Endothelial cell of umbilical vein (primary cell): ENCODE results near the gene SRGN. TPM values are rescaled to one million over a fixed set of nuclear protein-coding genes. Genes with fewer than 3 reads are reported as not detected.

ENCODE experiments used
- BruUV-seq: library from RNA; stranded (reverse); fragments of 400-500 nt; replicated peaks from 2 replicates; lab custom pipeline; 2021; lab: Mats Ljungman, UMichigan
- CTCF ChIA-PET: fragments of 300-600, 350-600 bp; sonication (Branson Sonifier 250); formaldehyde crosslinking; loops from one replicate; lab custom pipeline; 2021; ENCODE audit warnings: antibody characterized with exemption, inconsistent platforms; lab: Charles Lee
- POLR2A ChIA-PET: fragments of 300-600, 350-600 bp; sonication (Branson Sonifier 250); formaldehyde crosslinking; loops from one replicate; lab custom pipeline; 2021; ENCODE audit warnings: antibody characterized with exemption, inconsistent platforms; lab: Charles Lee
- DNase-seq: peaks from one replicate; pipeline ENCODE4 v3.0.0-alpha.2; 2011; ENCODE audit warnings: low read depth, low spot score
- FAIRE-seq: peaks from 2 replicates; lab custom pipeline; 2011; peaks lifted over from hg19 to GRCh38; lab: Jason Lieb, UNC
- H2AFZ ChIP-seq: 2 replicates; pipeline ENCODE4 v1.6.0; 2012; ENCODE audit warnings: low read depth, low read length, control low read depth, inconsistent platforms
- H3K27ac ChIP-seq: 2 replicates; pipeline ENCODE4 v1.5.1; 2011; ENCODE audit warnings: low read depth, mild to moderate bottlenecking, control low read depth, low read length, moderate library complexity; ENCODE audit not compliant: insufficient read depth
- H3K27me3 ChIP-seq, 2 experiments: 2 replicates each; pipeline versions ENCODE4 v1.6.0 to v1.6.1; 2011; ENCODE audit warnings: low read length in 2 of 2, mixed read lengths in 1 of 2; ENCODE audit not compliant: control insufficient read depth in 2 of 2, insufficient read depth in 2 of 2
- H3K36me3 ChIP-seq, 2 experiments: 2 replicates in 1 of 2; 3 replicates in 1 of 2; pipeline ENCODE4 v1.5.1; 2011; ENCODE audit warnings: low read length in 2 of 2, mild to moderate bottlenecking in 1 of 2, moderate library complexity in 1 of 2; ENCODE audit not compliant: control insufficient read depth in 2 of 2, insufficient read depth in 2 of 2; ENCODE audit errors: extremely low read depth in 1 of 2
- H3K4me1 ChIP-seq: 3 replicates; pipeline ENCODE4 v1.5.1; 2011; ENCODE audit warnings: mild to moderate bottlenecking, low read length; ENCODE audit not compliant: control insufficient read depth, insufficient read depth; ENCODE audit errors: extremely low read depth
- H3K4me2 ChIP-seq: 2 replicates; pipeline ENCODE4 v1.6.1; 2011; ENCODE audit warnings: low read length, control low read depth, mixed read lengths; ENCODE audit not compliant: insufficient read depth
- H3K4me3 ChIP-seq, 3 experiments: fragments of 200-600 bp in 1 of 3; sonication (generic), shearing (Covaris generic) in 1 of 3; replicated peaks in 1 of 3; 2 replicates each; pipeline ENCODE4 v1.5.1; 2011 to 2016; ENCODE audit warnings: control low read depth in 3 of 3, low read length in 3 of 3, mild to moderate bottlenecking in 2 of 3, inconsistent platforms in 1 of 3, low read depth in 1 of 3, moderate library complexity in 1 of 3; ENCODE audit not compliant: insufficient read depth in 1 of 3
- H3K79me2 ChIP-seq: 2 replicates; pipeline ENCODE4 v1.6.0; 2012; ENCODE audit warnings: low read length, inconsistent platforms; ENCODE audit not compliant: control insufficient read depth, insufficient read depth
- H3K9ac ChIP-seq: replicated peaks from 2 replicates; pipeline ENCODE3; 2011; ENCODE audit warnings: low read length, control low read depth; ENCODE audit not compliant: insufficient read depth; ENCODE audit errors: extremely low read depth
- H3K9me1 ChIP-seq: replicated peaks from 3 replicates; pipeline ENCODE4 v1.6.0; 2011; ENCODE audit warnings: mild to moderate bottlenecking, low read length; ENCODE audit not compliant: control insufficient read depth, insufficient read depth; ENCODE audit errors: extremely low read depth
- H3K9me3 ChIP-seq: replicated peaks from 2 replicates; pipeline ENCODE4 v1.5.1; 2012; ENCODE audit warnings: low read length, inconsistent platforms; ENCODE audit not compliant: control insufficient read depth, insufficient read depth
- H4K20me1 ChIP-seq: replicated peaks from 2 replicates; pipeline ENCODE3; 2011; ENCODE audit warnings: mild to moderate bottlenecking, low read length; ENCODE audit not compliant: control insufficient read depth, insufficient read depth; ENCODE audit errors: extremely low read depth
- CTCF ChIP-seq, 2 donors: IDR thresholded peaks; 1 replicate in 1 of 2; 2 replicates in 1 of 2; pipeline ENCODE4 v1.5.1; 2011; ENCODE audit warnings: low read length in 2 of 2, mild to moderate bottlenecking in 2 of 2, moderate library complexity in 2 of 2, control low read depth in 1 of 2, inconsistent platforms in 1 of 2, low read depth in 1 of 2; ENCODE audit not compliant: insufficient read depth in 1 of 2; ENCODE audit errors: extremely low read depth in 1 of 2
- EZH2 ChIP-seq: IDR thresholded peaks from 2 replicates; pipeline ENCODE4 v1.6.1; 2012; ENCODE audit warnings: borderline replicate concordance, low read depth, mild to moderate bottlenecking, moderate library complexity, low read length, inconsistent platforms; ENCODE audit not compliant: severe bottlenecking
- FOS ChIP-seq: IDR thresholded peaks from 2 replicates; pipeline ENCODE4 v1.6.1; 2011; ENCODE audit warnings: mild to moderate bottlenecking, low read length, moderate library complexity, borderline replicate concordance; ENCODE audit not compliant: insufficient read depth
- GATA2 ChIP-seq: IDR thresholded peaks from 2 replicates; pipeline ENCODE4 v1.7.0; 2011; ENCODE audit warnings: low read depth, mild to moderate bottlenecking, moderate library complexity, mixed read lengths, low read length; ENCODE audit not compliant: insufficient read length, insufficient read depth
- JUN ChIP-seq: IDR thresholded peaks from 2 replicates; pipeline ENCODE4 v1.6.1; 2011; ENCODE audit warnings: borderline replicate concordance, low read depth; ENCODE audit not compliant: insufficient read length, insufficient read depth
- MAX ChIP-seq: IDR thresholded peaks from 2 replicates; pipeline ENCODE4 v1.6.1; 2011; ENCODE audit not compliant: insufficient read depth, insufficient read length
- MYC ChIP-seq: IDR thresholded peaks from one replicate; pipeline ENCODE4 v1.6.1; 2011; ENCODE audit warnings: mild to moderate bottlenecking, low read depth, low read length
- POLR2A ChIP-seq: IDR thresholded peaks from 2 replicates; pipeline ENCODE4 v1.6.1; 2012; ENCODE audit warnings: low read depth, mild to moderate bottlenecking, control low read depth, low read length
- POLR2AphosphoS5 ChIP-seq: IDR thresholded peaks from 2 replicates; pipeline ENCODE4 v1.6.1; 2012; ENCODE audit warnings: low read depth, mild to moderate bottlenecking, control low read depth, low read length, moderate library complexity; ENCODE audit not compliant: insufficient read depth
- dilution Hi-C: fragments of 300-500 bp; cut with MboI; formaldehyde crosslinking; loops from one replicate; pipeline ENCODE4 v1.15.0; 2019; ENCODE audit warnings: low sequenced_read_pairs; ENCODE audit not compliant: extremely low pct_ligation_motif_present
- intact Hi-C: fragments of 100-400 bp; cut with micrococcal nuclease; formaldehyde crosslinking; loops from one replicate; pipeline ENCODE4 v1.10.0; 2022
- polyA plus RNA-seq, 4 experiments: library from polyadenylated mRNA; depleted of rRNA in 3 of 4; stranded (reverse) in 3 of 4; unstranded in 1 of 4; fragments of >200 nt; gene quantifications; 2 replicates each; pipeline versions ENCODE4 v1.2.1 to v1.2.3, GENCODE V29; 2011 to 2012; ENCODE audit warnings: missing spikeins in 1 of 4
- total RNA-seq: library from RNA; stranded (reverse); gene quantifications from 2 replicates; pipeline ENCODE4 v1.2.3, GENCODE V29; 2021

The SRGN gene
- total and polyA plus RNA-seq, 2 donors (not counting 3 experiments of a cell fraction or from before 2014, with no cell fraction given): 384 to 450 TPM

DNA sequence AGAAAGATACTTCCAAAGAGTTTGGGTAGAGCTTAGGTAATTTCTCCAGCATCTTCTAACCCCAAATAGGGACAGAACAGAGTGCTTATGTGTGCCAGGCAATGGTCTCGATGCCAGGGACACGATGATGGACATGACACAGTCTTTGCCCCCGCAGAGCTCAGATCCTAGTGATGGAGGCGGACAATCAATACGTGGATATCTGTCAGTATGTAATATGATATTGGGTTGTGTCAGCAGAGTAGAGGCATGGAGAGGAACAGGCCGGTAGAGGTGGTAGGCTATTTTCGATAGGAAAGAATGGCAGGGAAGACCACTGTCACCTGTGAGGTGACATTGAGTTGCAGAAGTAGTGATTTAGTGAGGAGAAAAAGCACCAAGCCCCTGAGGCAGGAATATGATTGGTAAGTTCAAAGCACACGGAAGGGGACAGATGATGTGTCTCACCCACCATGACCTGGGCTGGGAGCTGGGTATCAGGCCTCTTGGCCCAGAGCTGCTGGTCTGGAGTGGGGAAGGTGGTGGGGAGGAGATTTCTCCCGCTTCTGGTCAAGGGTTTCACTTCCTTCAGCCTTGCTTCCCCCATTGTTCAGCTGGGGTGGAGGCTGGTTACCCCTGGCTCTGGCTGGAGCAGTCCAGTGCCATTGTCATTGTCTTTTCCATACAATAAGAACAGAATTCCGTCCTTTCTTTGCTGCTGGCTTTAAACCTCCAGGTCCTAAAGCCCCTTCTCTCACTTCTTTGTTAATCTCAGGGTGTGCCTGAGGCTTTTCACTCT lies 36.0 kb upstream of the SRGN start:
- no TSS peak for BruUV-seq
- CTCF ChIA-PET: no interaction called here

More for the DNA sequence above, 36.0 kb upstream of the SRGN start:
- Histone ChIP-seq H3K9ac (no peak overlapping the region), H3K79me2 (no peaks in the 10 kb centered on the region), H3K4me3 (no peak overlapping the region), H2AFZ (peak overlapping the region; percentile 39), H3K4me1 (peaks cover 21% of the 10 kb centered on the region), H3K9me1 (no peaks in the 10 kb centered on the region), H3K36me3 (no peaks in the 10 kb centered on the region), H3K27ac (no peak overlapping the region), H3K9me3 (no peaks in the 10 kb centered on the region), H3K27me3 (no peaks in the 10 kb centered on the region), H3K4me2 (no peak overlapping the region), H4K20me1 (no peaks in the 10 kb centered on the region)
- TF ChIP-seq MAX: no peak
- TF ChIP-seq JUN: no peak
- TF ChIP-seq CTCF (IDR thresholded peaks at IDR 0.05; ENCODE audit: extremely low read depth in 1 of 2, insufficient read depth in 1 of 2, low read depth in 1 of 2, low read length in 2 of 2): no peak
- no peak for TF ChIP-seq GATA2
- TF ChIP-seq EZH2: no peak
- no peak for TF ChIP-seq POLR2AphosphoS5
- TF ChIP-seq MYC: no peak
- TF ChIP-seq POLR2A: no peak
- TF ChIP-seq FOS: no peak
- dilution Hi-C loops: no loop called here
- POLR2A ChIA-PET: no interaction called here
- intact Hi-C loops: no loop called here
- DNase-seq (no peak), FAIRE-seq (no peak)
